Measurements from ENCODE around the gene LYL1.
"Not testable (repeated sequence)": the region's sequence is repeated elsewhere in the genome, so short reads cannot be mapped to it uniquely, and the experiment has no call there.

LYL1 gene

DNA sequence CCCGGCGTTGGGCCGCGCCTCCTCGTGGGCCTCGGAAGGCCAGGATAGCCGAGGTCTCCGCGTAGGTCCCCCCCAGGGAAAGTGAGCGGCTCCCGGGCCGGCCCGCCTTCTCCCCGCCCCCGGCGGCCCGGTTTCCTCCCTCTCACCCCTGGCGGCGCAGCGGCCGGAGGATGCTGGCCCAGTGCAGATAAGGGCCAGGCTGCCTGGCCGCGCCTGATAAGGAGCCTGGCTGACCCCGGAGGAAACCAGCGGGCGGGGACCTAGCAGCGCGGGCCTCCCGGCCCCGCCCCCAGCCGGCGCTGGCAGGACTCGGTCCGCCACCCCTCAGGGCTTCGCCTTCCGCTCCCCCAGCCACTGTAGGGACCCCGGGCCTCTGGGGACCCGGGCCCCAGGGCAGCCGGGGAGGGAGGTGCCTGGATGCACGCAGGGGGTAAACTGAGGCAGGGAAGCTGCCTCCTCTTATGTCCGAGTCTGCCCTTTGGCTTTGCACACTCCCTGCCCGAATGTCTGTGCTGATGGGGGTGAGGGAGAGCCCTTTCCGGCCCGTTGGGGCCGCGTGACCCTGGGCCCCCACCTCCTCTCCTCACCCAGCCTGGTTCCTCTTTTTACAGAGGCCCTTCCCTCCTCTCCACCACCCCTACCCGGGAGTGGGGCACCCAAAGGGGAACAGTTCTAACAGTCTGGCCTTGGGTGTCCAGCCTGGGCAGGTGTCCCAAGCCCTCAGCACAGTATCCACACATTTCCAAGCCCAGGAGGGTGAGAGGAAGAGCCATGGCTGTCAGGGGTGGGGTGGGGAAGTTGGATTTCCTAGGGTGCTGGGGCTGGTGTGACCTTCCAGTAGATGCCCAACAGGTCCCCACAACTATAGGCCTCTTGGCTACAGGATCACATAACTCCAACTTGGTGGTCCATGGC is at the start of gene LYL1:
LYL1 (minus strand) TSS at position 193 of the 915 bp plus-strand sequence. CDS start 1,687 bp downstream, outside the sequence.
- no peak for DNase-seq (ENCODE audit: low read depth)

DNA sequence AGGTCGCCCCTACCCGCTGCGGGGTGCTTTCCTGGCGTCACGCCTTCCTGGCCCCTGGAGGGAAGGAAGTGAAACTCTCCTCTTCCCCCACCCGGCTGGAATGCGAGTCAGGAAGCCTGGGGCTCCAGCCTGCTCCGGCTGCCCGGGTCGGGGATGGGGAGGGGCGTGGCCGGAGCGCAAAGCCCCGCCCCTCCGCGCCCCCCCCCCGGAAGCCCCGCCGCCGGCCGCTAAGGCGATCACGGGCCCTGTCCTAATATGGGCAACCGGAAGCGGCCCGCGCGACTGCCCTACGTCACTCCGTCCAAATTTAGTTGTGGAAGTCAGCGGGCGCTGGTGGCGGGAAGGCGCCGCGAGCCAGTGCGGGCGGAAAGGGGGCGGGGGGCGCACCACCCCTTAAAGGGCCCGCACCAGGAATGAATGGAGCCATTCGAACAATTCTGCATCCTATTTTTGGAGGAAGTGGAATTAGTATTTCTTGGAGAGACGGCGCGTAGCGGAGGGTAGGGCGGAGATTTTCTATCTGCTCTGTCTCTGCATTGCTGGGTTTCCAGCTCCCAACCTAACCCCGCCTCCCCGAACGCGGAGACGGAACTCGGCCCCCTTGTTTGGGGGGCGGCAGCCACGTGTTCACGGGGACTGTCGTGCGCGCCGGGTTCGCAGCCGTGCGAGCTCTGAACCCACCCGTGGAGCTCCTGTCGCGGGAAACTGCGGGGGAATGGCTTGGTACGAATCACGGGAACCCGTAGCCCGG is 49.1 kb upstream of the LYL1 start:
- DNase-seq (ENCODE audit: low read depth) = peak; percentile 89

DNA sequence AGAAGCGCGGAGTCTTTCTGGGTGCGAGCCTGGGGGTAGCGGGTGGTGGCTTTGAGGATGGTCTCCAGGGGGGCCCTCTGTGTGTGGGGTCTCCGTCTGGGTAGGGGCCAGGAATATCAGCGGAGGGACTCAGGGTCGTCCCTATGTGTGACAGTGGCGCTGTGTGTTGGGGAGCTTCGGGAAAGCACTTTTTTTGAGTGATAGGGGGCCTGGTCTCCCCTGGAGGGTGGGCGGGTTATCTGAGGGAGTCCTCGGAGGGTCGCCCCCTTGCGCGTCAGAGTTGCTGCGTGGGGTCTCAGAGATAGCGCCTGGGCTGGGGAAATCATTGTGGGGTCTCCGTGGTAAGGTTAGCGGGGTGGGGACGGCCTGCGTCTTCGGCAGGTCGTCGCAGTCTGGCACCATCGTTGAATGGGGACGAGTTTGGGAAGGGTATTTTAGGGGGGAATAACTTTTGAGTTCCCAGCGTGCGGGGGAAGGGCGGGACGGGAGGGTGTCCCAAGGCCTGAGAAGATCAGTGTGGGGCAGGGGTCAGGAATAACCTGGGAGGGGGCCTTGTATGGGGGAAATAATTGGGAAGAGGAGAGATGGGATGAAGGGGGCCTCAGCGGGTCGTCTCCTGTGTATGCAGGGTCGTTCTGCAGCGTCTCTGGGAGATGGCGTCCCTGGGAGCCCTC is 48.4 kb upstream of the LYL1 start:
- DNase-seq (ENCODE audit: low read depth) = no peak

DNA sequence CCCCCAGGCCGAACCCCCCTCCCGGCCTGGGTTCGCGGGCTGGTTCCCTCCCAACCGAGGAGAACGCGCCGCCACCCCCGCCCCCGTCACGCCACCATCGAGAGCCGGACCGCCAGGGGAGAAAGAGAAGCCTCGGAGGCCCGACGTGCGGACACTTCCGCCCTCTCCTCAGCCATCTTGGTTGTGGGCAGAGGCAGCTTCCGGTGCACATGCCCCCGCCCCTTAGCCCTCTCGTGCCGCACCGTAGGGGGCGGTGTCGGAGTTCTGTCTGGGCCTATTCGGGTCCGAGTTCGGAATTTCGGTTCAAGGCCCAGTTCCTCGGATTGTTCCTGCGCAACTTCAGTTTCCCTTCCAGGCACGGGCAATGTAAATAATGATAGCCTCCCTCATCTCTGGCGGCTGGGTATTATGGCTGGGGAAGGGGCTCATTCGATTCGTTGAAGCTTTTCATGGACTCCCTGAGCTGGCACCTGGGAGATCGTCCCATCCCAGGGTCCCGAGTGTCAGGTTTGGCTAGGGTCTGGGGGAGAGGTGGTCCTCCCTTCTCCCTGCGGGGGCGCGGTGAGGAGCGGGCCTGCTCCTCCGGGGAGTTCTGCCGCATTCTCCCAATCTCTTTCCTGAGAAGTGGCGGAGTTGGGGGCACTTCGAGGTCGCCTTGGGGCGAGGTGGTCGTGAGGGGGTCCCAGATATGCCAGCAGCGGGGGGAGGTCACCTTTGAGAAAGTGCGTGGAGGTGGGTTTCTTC is 47.7 kb upstream of the LYL1 start, which contains the start of the genes IER2 and STX10:
IER2 (plus strand) TSS at position 225 of the 744 bp plus-strand sequence. CDS start 2,776 bp downstream, outside the sequence.
STX10 (minus strand) TSS at position 189 of the 744 bp plus-strand sequence. CDS start 202 bp downstream, outside the sequence.
- DNase-seq (ENCODE audit: low read depth) = peak; percentile 89

DNA sequence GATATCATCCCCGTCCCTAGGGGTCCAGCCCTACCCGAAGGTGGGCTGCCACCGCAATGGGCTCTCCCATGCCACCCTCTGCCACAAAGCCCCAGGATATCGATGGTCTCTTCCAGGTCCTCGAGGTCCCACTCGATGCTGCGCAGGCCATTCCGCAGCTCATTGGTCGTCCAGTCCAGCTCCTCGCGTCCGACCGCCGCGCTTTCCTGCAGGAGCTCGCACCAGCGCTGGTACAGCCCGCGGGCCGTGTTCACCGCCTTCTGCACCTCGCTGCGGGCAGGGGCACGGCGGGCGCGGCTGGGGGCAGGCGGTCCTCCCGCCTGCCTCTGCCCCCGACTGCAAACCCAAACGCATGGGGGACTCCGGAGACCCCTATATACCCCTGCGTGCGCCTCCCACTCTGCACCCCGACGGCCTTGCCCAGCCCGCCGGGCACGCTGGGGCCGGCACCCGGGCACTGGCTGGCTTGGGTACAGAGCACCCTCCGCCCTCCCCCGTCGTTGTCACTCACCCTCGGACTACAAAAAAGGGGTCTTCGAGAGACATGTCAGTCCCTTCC is 47.0 kb upstream of the LYL1 start:
- no peak for DNase-seq (ENCODE audit: low read depth)

DNA sequence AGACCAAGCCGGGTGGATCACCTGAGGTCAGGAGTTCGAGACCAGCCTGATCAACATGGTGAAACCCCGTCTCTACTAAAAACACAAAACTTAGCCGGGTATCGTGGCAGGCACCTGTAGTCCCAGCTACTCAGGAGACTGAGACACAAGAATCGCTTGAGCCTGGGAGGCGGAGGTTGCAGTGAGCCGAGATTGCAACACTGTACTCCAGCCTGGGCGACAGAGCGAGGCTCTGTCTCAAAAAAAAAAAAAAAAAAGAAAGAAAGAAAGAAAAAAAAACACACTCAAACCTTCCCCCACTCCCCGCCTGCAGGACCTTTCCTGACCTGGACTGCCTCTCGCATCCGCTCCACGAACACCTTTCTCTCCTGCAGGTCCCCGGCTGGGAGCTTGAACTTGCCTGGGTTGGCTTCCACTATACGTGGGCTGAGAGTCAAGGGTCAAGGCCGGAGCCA is 46.5 kb upstream of the LYL1 start:
- not testable (repeated sequence) for DNase-seq (ENCODE audit: low read depth)

DNA sequence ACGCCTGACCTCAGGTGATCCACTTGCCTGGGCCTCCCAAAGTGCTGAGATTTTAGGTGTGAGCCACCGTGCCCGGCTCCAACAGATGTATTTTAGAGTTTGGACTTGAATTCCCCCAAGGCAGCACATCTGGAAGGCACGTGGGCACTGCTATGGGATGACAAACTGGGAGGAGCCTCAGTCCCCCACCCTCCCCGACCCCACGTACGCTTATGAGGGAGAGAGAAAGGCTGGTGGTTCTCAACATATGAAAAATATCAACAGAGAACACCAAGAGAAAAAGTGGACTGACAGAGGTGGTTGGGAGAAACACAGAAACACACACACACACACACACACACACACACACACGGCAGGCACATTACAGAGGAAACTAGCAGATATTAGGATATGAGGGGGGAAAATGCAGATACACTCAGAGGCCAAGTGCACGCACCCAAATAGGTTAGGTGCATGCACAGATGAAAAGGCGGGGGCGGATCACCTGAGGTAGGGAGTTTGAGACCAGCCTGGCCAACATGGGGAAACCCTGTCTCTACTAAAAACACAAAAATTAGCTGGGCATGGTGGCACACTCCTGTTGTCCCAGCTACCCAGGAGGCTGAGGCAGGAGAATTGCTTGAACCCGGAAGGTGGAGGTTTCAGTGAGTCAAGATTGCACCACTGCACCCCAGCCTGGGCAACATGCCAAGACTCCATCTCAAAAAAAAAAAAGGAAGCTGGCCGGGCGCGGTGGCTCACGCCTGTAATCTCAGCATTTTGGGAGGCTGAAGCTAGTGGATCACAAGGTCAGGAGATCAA is 44.3 kb upstream of the LYL1 start:
- DNase-seq (ENCODE audit: low read depth) = no peak

DNA sequence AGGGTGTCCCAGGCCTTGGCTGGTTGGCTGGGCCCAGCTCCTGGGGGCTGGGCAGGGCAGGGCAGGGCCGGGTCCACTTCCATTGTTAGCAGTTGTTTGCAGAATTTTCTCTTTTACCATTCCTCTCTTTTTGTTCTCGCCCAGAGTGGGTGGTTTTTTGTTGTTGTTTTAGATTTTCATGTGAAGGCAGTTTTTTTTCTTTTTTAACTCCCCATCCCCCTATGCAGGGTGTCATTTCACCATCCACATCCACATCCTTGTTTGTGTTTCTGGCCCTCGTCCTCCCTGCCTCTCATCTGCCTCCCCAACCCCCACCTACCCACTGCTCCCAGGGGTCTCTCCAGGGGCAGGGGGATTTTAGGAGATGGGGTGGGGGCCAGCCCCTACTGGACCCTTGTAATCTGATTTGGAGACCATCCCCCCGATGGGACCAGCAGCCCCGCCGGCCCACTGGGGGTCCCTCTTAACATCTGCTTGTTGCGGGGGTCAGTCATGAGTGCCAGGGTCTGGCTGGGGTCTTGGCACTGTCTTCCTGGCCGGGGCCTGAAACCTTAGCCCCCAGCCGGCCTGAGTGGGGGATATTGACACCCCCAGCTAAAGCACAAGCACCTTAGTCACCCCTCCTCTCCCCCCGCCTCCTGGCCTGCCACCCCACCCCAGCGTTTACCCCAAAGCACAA is 37.1 kb upstream of the LYL1 start:
- DNase-seq (ENCODE audit: low read depth) = no peak

DNA sequence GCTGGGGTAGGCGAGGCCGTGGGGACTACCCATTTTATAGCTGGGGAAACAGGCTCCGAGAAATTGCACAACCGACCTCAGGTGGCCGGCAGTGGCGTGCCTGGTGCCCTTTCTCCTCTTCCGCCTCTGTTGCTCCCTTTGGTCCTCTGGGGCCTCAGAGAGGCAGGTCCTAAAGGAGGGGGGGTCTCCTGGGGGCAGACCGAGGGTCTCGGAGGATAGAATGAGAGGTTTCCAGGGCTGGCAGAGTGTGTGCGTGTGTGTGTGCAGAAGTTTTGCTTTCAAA is 36.2 kb upstream of the LYL1 start:
- DNase-seq (ENCODE audit: low read depth) = no peak

DNA sequence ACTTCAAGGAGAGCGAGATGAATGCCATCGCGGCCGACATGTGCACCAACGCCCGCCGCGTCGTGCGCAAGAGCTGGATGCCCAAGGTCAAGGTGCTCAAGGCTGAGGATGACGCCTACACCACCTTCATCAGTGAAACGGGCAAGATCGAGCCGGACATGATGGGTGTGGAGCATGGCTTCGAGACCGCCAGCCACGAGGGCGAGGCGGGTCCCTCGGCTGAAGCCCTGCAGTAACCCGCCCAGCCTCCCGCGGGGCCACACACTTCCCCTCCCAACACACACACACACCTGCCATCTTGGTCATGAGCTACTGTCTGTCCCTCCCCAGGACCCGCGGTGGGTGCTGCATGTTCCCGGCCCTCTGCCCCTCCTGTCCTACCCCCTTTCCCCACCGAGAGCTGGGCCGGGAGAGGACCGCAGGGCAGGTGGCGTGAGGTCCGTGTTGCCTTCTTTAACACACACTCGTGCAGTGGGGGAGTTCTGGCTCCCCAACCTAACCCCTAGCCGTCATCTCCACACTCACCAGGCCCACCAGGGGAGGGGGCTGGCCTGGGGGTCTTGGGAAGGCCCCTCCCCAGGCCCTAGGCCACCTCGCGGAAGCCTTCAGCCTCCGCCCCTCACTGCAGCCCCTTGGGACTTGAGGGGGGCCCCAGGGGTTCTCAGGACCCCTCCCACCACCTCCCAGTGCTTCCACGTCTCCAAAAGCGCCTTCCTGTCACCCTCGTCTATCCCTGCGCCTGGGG is 35.7 kb upstream of the LYL1 start:
- no peak for DNase-seq (ENCODE audit: low read depth)

DNA sequence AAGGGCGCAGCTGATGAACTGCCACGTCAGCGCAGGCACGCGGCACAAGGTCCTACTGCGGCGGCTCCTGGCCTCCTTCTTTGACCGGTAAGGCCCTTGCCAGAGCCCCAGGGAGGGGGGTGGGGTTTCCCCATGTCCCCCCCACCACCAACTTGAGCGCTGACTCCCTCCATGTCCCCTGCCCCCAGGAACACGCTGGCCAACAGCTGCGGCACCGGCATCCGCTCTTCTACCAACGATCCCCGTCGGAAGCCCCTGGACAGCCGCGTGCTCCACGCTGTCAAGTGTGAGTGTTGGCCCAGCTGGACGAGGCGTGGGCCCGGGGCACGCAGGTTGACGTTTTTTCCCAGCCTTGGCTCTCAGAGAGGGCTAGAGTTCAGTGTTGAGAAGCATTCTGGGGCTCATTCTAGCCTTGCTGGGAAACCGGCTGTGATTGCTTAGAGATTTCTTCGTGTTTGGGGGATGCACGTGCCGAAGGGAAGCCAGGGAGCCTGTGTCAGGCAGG is 34.7 kb upstream of the LYL1 start:
- DNase-seq (ENCODE audit: low read depth) = no peak

DNA sequence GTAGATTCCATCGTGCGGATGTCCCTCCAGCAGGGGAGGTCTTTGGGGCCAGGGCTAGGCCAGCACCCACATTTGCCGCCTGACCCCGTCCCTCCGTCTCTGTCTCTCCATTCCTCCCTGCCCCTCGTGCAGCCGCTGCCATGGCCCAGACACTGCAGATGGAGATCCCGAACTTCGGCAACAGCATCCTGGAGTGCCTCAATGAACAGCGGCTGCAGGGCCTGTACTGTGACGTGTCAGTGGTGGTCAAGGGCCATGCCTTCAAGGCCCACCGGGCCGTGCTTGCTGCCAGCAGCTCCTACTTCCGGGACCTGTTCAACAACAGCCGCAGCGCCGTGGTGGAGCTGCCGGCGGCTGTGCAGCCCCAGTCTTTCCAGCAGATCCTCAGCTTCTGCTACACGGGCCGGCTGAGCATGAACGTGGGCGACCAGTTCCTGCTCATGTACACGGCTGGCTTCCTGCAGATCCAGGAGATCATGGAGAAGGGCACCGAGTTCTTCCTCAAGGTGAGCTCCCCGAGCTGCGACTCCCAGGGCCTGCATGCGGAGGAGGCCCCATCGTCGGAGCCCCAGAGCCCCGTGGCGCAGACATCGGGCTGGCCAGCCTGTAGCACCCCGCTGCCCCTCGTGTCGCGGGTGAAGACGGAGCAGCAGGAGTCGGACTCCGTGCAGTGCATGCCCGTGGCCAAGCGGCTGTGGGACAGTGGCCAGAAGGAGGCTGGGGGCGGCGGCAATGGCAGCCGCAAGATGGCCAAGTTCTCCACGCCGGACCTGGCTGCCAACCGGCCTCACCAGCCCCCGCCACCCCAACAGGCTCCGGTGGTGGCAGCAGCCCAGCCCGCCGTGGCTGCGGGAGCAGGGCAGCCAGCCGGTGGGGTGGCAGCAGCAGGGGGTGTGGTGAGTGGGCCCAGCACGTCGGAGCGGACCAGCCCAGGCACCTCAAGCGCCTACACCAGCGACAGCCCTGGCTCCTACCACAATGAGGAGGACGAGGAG is 32.7 kb upstream of the LYL1 start:
- no peak for DNase-seq (ENCODE audit: low read depth)

DNA sequence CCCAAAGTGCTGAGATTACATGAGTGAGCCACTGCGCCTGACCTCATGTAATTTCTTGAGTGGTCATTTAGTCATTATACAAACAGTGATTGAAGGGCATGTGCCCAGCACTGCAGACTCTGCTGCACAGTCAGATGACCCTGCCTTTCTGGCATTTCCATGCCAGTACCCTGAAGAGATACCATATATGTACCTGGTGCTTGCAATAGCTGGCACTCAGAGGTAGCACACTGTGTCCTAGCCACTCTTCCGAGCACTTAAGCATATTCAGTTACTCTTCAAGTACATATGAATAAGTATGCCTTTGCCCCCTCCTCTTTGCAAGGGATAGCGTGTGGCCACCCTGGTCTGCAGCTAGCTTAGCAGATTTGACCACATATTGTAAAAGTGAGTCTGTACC is 32.0 kb upstream of the LYL1 start:
- no peak for DNase-seq (ENCODE audit: low read depth)

DNA sequence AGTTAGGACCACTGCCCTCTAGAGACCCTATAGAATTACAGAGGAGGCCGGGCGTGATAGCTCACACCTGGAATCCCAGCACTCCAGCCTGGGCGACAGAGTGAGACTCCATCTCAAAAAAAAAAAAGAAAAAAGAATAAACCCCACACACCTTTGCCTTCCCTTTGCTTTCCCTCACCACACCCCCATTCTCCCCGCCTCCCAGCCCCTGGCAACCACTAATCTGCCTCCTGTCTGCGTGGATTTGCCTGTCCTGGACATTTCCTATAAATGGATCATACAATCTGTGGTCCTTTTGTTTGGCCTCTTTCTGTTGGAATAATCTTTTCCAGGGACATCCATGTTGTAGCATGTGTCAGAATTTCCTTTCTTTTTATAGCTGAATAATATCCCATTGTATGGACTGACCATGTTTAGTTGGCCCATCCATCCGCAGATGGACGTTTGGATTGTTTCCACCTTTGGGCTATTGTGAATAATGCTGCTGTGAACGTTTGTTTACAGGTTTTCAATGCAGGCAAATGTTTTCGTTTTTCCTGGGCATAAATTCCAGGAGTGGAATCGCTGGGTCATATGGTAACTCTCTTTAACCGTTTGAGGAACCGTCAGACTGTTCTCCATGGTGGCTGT is 30.7 kb upstream of the LYL1 start:
- DNase-seq (ENCODE audit: low read depth) = no peak

DNA sequence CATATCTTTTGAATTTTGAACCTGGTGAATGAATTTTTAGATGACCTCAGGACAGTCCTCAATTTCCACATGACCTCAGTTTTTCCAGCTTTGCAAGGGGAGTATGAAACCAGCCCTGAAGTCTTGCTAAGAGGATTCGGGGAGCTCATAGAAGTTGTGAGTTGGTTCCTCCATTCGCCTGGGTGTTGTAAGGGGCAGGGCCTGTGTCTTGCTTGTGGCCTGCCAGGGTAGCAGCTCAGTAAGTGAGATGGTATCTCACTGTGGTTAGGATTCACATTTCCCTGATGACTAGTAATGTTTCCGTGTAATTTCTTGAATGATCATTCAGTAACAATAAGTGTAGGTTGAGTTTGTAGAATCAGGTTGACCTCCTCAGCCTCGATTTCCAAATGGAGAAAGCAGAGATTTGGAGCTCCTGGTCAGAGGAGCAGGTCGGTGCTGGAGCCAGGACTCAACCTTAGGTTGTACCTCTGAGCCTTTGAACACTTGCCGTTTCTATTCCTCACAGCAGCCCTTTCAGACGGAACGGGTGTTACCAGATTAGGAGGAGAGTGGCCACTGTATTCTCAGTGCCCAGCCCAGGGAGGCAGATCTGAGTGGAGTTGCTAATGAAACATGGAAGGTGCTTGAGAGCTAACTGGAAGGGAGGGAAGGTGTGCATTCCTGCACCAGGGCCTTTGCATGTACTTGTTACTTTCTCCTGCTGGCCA is 30.0 kb upstream of the LYL1 start:
- no peak for DNase-seq (ENCODE audit: low read depth)

DNA sequence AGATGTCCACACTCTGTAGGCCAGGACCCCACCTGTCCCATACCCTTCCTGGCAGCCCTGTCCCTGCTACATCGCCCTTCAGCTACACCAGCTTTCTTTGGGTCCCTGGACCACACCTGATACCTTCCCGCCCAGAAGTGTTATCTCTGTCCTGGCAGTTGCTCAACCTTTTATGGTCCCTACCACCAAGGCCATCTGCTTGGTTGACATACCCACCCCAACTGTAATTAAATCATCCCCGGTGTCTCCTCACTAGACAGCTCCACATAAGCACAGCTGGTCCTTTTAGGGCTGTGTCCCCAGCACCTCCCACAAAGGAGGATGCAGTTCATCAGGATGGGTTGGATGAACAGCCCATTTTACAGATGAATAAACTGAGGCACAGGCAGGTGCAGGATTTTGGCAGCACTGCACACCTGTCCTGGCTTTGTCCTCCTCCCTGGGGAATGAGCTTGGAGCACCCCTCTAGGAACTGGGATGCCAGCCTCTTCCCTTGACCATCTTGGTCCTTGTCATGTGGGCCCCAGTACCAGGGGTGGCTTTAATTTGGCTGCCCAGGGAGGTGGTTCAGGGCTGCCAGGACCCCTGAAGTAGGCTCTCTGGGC is 28.3 kb upstream of the LYL1 start:
- DNase-seq (ENCODE audit: low read depth) = no peak

All from stimulated activated CD8-positive, alpha-beta memory T cell treated with anti-CD3 and anti-CD28 coated beads, Interleukin-15, amount 100 ng/mL, for 1 hour (primary cell).